SIG-M5 (cell line): ENCODE data around the gene TSPO2.

Experiments
- DNase-seq: peaks from one replicate; lab custom pipeline; 2025; lab: John Stamatoyannopoulos, UW

The TSPO2 gene

DNA sequence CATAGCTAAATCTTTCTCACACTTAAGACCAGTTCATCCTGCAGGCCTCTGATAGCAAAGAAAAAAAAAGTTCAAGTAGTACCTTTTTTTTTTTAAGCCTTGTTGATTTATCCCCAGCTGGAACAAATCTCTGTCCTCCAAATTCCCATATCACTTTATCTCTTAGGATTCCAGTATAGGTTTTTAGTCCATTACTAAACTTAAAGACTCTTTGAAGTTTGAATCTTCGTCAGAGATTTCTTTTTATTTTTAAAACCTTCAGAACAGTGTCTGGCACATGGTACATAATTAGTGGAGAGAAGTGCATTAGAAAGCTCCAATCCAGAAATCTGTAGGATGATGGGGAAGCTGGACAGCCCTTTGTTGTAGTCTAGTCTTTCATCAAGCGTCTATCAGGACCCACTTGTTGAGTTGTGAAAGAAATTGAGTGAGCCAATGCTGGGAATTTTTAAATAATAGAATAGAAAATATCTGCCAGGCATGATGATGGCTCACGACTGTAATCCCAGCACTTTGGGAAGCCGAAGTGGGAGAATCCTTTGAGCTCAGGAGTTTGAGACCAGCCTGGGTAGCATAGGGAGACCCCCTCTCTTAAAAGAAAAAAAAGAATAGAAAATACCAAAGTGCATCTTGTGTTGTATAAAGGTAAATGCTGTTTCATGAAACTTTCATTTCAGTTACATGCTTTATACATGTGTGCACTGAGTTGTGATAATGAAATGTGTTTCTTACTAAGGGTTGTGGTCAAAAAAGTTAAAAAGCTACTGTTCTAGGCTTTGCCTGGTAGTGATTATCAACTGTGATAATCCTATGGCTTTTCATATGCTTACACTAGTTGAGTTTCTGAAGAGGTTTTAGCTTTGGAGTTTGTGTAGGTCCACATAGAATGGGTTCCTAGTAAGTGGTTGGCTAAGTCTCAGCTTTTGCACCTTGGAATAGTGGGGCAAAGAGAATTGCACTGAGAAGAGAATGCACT is 33.7 kb downstream of the TSPO2 start:
- no peak for DNase-seq

DNA sequence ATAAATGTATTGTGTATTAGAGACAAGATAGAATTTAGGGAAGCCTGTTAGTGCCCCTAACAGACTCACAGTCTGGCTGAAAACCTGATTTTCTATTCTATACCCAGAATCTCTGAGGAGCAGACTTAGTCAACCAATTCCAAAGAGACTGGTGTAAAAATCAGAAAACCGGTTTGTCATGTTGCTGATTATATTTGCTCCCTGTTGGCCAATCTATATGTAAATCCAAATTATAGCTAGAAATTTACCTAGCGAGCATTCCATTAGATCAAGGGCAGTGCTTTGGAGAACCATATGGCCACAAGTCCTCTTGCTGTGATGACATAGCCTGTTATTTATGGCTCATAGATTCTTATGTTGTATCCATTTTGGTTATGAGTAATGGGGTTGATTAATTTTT is 35.3 kb downstream of the TSPO2 start:
- no peak for DNase-seq

GRCh38 chr6:41078101-41078500 is 35.8 kb downstream of the TSPO2 start:
- DNase-seq: no peak

- DNase-seq: no peak
Measured at GRCh38 chr6:41079080-41079479, 36.8 kb downstream of the TSPO2 start.

DNA sequence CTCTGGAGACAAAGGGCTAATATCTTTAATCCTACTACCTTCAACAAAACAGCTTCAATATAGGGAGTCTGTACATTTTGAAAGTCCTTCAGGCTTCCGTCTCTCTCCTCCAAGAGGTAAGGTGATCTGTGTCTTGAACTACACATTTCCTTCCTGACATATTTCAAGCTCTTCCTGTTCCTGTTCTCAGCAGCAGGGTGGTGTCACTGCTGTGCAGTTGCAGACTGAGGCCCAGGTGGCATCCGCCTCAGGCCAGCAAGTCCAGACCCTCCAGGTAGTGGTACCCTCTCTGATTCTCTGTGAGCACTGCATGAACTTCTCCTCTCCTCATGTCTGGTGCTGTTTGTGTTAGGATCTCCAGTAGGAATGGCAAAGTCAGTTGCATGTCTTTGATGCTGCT is 38.4 kb downstream of the TSPO2 start:
- DNase-seq: no peak

GRCh38 chr6:41083072-41083471 is 40.8 kb downstream of the TSPO2 start:
- DNase-seq: no peak

DNA sequence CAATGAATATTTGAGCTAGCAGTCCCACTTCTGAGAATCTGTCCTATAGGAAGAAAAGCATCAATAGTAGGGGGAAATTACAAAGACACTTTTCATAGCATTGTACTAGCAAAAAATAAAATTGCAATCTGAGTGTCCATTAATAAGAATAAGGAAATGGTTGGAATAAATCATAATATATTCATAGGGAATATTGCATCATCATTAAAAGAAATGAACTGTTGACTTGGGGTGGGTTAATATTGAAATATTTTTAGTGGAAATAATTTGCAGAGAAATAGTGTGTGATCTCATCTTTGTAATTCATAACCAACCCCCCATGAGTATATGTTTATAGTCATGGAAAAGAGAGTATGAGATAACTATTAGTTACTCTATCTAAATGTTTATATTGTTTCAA is 42.9 kb downstream of the TSPO2 start:
- DNase-seq: no peak

DNA sequence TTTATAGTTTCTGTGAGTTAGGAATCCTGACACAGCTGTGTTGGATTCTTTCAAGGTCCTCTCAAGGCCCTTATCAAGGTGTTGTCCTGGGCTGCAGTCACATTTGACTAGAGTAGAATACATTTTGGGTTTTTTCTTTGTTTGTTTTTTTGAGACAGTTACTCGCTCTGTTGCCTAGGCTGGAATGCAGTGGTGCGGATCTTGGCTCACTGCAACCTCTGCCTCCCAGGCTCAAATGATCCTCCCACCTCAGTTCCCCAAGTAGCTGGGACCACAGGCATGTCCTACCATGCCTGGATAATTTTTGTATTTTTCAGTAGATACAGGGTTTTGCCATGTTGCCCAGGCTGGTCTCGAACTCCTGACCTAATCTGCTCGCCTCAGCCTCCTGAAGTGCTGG is 46.2 kb downstream of the TSPO2 start:
- DNase-seq: no peak

DNA sequence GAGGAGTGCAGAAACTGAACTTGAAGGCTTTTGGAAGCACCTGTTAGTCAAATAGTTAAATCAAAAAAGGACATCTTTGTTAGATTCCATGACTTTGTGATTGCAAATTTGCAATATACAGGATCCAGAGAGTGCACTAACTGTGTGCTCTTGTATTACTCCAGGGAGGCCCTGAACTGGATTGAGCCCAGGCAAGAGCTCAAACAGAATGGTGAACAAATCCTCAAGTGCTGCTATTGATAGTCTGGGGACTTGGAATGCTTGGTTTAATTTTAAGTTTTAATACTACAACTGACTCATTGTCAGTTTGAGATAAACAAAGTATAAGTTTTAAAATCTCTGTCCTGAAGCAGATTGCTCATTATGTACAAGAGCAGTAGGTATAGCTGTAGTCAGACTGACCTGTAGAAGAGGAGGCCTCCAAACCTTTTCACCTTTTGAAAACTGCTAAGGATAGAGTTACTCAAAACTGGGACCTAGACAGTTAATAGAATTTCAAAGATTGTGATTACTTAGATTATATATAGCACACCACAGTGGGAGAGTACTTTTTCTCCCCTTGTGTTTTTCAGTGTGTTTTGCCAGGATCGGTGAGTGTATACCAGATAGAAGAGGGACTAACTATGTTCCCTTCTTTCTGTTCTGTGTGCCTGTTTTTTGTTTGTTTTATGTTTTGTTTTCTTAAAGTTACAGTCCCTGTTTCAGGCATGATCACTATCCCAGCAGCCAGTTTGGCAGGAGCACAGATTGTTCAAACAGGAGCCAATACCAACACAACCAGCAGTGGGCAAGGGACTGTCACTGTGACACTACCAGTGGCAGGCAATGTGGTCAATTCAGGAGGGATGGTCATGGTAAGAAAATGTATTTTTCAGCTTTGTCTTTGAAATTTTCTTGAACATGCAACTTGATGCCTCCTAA is 48.8 kb downstream of the TSPO2 start:
- no peak for DNase-seq

- no peak for DNase-seq
Measured at GRCh38 chr6:41092421-41093140, 50.3 kb downstream of the TSPO2 start.

DNA sequence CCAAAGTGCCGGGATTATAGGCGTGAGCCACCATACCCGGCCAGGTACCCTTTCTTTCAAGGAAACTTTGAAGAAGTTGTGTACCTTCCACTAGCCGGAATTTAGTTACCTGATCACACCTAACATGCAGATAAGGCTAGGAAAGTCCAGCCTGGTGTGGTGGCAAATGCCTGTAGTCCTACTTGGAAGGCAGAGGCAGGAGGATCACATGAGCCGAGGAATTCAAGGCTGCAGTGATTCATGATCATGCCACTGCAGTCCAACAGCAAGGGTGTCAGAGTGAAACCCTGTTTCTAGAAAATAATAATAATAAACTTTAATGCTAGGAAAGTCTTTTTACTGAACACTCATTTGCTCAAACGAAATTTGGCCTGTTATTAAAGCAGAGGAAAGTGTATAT is 51.5 kb downstream of the TSPO2 start:
- no peak for DNase-seq
